HCT116 (cell line): ENCODE results near the gene CDKAL1.

Source experiments
- CEBPB ChIP-seq: IDR thresholded peaks from 2 replicates; pipeline ENCODE4 v1.6.1; 2012; ENCODE audit warnings: low read depth
- EGR1 ChIP-seq: IDR thresholded peaks from 2 replicates; pipeline ENCODE4 v1.6.1; 2012; ENCODE audit warnings: low read depth
- EZH2 ChIP-seq: fragments of 200-600 bp; sonication (generic); IDR thresholded peaks from 2 replicates; pipeline ENCODE4 v1.6.1; 2017; ENCODE audit warnings: antibody characterized with exemption, mixed run types
- EZH2phosphoT487 ChIP-seq: fragments of 200-600 bp; IDR thresholded peaks from 2 replicates; pipeline ENCODE4 v1.6.1; 2018; ENCODE audit warnings: antibody characterized with exemption, borderline replicate concordance
- MAX ChIP-seq: IDR thresholded peaks from 2 replicates; pipeline ENCODE4 v1.6.1; 2012
- POLR2A ChIP-seq: IDR thresholded peaks from 2 replicates; pipeline ENCODE4 v1.7.0; 2011; ENCODE audit warnings: borderline replicate concordance; ENCODE audit not compliant: insufficient read depth, insufficient read length; ENCODE audit errors: extremely low read depth
- TF ChIP-seq, protein P1 (sequence below), 3 experiments: fragments of 200-600 bp in 1 of 3; sonication (generic) in 1 of 3; IDR thresholded peaks in 2 of 3; conservative IDR thresholded peaks in 1 of 3; 2 replicates each; pipeline ENCODE4 v1.5.1; 2012 to 2017; ENCODE audit warnings: low read depth in 2 of 3, low read length in 2 of 3, antibody characterized with exemption in 1 of 3, borderline replicate concordance in 1 of 3, control low read depth in 1 of 3, mild to moderate bottlenecking in 1 of 3, mixed read lengths in 1 of 3, mixed run types in 1 of 3, moderate library complexity in 1 of 3; ENCODE audit not compliant: insufficient read depth in 1 of 3
- TF ChIP-seq, protein P2 (sequence below): IDR thresholded peaks from 2 replicates; pipeline ENCODE4 v1.6.1; 2012; ENCODE audit warnings: low read depth

DNA sequence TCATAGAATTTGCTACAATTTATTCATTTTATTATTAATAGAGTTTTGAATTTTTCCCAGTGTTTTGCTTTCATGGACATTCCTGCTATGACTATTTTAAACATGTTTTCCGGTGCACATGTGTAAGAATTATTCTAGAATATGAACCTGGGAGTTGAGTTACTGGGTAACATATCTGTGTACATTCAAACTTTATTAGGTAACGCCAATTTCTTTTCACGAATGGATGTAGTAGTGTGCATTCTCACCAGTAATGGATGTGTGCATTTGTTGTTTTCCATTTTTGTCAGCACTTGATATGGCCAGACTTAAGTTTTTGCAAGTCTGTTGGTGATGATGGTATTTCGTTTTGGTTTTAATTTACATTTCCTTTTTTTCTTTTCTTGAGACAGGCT is 118.8 kb downstream of the CDKAL1 start:
- TF ChIP-seq, protein P1, sequence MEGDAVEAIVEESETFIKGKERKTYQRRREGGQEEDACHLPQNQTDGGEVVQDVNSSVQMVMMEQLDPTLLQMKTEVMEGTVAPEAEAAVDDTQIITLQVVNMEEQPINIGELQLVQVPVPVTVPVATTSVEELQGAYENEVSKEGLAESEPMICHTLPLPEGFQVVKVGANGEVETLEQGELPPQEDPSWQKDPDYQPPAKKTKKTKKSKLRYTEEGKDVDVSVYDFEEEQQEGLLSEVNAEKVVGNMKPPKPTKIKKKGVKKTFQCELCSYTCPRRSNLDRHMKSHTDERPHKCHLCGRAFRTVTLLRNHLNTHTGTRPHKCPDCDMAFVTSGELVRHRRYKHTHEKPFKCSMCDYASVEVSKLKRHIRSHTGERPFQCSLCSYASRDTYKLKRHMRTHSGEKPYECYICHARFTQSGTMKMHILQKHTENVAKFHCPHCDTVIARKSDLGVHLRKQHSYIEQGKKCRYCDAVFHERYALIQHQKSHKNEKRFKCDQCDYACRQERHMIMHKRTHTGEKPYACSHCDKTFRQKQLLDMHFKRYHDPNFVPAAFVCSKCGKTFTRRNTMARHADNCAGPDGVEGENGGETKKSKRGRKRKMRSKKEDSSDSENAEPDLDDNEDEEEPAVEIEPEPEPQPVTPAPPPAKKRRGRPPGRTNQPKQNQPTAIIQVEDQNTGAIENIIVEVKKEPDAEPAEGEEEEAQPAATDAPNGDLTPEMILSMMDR (IDR thresholded peaks at IDR 0.05 in 2 of 3, conservative IDR thresholded peaks at IDR 0.05 in 1 of 3; ENCODE audit: borderline replicate concordance in 1 of 3, insufficient read depth in 1 of 3, low read depth in 2 of 3, low read length in 2 of 3) = no peak
- TF ChIP-seq MAX (no peak), POLR2A (no peak), EZH2phosphoT487 (no peak), CEBPB (no peak), EZH2 (no peak), EGR1 (no peak)
- TF ChIP-seq, protein P2, sequence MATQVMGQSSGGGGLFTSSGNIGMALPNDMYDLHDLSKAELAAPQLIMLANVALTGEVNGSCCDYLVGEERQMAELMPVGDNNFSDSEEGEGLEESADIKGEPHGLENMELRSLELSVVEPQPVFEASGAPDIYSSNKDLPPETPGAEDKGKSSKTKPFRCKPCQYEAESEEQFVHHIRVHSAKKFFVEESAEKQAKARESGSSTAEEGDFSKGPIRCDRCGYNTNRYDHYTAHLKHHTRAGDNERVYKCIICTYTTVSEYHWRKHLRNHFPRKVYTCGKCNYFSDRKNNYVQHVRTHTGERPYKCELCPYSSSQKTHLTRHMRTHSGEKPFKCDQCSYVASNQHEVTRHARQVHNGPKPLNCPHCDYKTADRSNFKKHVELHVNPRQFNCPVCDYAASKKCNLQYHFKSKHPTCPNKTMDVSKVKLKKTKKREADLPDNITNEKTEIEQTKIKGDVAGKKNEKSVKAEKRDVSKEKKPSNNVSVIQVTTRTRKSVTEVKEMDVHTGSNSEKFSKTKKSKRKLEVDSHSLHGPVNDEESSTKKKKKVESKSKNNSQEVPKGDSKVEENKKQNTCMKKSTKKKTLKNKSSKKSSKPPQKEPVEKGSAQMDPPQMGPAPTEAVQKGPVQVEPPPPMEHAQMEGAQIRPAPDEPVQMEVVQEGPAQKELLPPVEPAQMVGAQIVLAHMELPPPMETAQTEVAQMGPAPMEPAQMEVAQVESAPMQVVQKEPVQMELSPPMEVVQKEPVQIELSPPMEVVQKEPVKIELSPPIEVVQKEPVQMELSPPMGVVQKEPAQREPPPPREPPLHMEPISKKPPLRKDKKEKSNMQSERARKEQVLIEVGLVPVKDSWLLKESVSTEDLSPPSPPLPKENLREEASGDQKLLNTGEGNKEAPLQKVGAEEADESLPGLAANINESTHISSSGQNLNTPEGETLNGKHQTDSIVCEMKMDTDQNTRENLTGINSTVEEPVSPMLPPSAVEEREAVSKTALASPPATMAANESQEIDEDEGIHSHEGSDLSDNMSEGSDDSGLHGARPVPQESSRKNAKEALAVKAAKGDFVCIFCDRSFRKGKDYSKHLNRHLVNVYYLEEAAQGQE = no peak
